Islet of Langerhans (tissue), 1 donor: Measurements from ENCODE around the gene SEMA4D.
A peak's percentile ranks its signal among the peaks of the same experiment; 100 is the strongest.
"Not testable (repeated sequence)": the region's sequence is repeated elsewhere in the genome, so short reads cannot be mapped to it uniquely, and the experiment has no call there.

Source experiments
- FAIRE-seq: peaks from one replicate; lab custom pipeline; 2011; peaks lifted over from hg19 to GRCh38; lab: Jason Lieb, UNC

SEMA4D gene

GRCh38 chr9:89383030-89383720, 114.7 kb downstream of the SEMA4D start:
- no peak for FAIRE-seq

DNA sequence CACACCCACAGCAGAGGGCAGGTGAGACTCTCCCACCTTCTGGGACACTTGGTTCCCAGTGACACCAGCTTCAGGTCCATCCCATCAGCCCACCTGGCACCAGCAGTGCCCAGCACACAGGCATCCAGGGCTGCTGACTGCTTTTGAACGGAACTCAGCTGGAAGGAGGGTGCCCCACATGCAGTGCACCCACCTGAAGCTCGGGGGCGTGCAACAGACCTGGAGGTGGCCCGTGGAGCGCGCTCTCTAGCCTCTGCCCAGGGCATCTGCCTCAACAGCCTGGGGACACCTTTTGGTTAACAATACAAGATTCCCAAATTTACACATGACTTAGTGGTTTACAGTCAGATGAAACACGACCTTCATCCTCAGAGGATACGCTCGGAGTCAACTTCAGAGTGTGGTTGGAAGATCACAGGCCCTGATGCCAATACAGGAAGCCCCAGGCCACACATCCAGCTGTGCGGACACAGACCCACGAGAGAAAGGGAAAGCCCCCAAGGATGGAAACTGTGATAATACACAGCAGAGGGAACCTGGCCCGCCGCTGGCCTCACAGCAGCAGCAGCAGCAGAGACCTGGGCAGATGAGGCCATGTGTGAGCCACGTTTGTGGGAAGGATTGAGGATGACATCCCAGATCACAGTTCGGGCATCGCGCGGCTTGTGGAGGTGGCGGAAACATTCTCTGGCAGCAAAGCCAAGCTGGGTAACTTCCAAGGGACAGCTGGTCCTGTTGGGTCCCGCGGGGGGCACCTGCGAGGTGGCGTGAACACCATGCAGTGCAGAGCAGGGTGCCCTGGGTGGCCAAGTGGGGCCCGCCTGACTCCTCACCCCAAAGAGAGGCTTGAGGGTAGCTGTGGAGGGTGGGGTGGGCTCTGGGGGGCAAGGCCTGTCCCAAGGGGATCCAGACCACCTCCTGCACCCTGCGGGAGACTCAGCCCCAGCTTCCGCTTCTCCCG, 115.6 kb downstream of the SEMA4D start:
- no peak for FAIRE-seq

- no peak for FAIRE-seq
Measured at GRCh38 chr9:89381308-89381609, 116.7 kb downstream of the SEMA4D start.

DNA sequence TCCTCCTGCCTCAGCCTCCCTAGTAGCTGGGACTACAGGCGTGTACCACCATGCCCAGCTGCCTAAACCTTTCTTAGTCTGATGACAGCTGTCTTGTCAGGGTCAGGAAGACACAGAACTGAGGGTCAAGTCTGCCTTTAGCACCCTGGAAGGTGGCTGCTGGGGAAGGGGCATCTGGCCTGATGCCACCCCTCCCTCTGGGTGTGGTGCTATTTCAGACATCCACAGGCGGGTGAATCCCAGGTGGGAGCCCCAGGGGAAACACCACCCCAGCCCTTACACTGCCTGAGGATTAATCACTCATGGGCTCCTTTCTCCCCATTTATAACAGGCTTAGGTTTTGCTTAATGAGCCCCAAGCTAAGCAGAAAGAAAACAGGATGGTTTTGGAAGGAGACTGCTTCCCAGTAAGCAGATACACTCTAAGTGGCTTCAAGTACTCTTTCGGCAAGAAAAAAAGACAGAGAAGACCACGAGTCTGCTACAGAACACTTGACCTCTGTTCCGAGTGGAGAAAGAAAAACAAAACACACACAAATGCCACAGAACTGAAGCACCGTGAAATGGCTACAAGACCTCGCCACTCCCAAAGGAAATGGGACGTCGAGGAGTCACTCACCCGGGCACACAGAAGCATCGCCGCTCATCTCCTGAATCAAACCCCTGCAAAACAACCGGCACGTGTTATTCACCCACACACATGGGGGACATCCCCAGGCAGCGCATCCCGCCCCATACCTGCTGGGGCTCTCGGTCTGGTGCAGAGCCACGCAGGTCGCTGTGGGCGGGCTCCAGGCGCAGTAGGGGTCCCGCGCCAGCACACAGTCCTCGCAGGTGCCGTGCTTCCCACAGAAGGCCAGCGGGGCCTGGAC, 117.2 kb downstream of the SEMA4D start:
- no peak for FAIRE-seq

- no peak for FAIRE-seq
Measured at GRCh38 chr9:89379508-89380115, 118.3 kb downstream of the SEMA4D start.

GRCh38 chr9:89379031-89379430, 118.9 kb downstream of the SEMA4D start:
- no peak for FAIRE-seq

DNA sequence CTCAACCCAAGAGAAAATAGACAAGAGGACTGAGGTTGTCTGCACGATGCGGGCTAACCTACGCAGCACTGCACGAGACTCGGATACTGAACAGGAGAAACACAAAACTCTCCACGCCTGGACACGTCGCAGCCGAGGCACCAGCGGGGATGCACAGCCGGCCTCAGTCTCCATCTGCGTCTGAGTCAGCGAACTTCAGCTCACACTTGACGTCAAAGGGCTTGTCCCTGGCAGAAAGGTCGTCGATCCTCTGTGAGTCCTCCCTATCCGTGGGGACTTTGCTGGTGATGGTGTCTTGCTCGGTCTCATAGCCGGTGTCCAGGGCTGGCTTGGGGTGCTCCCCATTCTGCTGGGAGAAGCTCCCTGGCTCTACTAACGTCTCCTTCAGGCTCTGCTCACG, 119.4 kb downstream of the SEMA4D start:
- no peak for FAIRE-seq

DNA sequence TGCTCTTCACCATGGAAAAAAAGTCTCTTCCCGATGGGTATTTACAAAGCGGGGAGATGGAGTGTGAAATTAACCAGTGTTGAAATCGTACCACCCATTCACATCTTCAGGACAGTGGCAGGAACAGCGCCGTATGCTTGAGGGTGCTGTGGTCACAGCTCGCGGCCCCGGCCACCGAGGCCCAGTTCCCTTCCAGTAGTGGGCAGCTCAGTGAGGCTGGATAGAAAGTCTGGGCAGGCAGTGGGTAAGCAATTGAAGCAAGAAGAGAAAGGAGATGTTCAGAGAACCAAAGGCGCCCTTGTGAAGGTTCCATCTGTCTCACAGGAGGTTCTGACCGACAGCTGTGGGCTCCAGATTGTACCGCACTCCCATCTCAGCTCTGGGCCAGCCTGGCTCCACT, 120.5 kb downstream of the SEMA4D start:
- no peak for FAIRE-seq

- FAIRE-seq: no peak
Measured at GRCh38 chr9:89376741-89377351, 121.1 kb downstream of the SEMA4D start.

DNA sequence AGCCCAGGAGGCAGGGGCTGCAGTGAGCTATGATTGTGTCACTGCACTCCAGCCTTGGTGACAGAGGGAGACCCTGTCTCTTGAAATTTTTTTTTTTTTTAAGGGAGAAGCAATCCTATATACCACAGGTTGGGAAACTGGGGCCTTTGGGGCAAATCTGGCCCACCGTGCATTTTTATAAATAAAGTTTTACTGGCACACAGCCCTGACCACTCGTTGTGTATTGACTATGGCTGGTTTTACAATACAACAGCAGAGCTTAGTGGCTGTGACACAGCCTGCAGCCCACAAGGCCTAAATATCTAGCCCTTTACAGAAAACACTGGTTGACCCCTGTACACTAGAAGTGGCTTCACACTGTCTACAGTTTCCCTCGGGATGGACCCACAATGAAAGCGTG, 121.6 kb downstream of the SEMA4D start:
- FAIRE-seq: no peak

GRCh38 chr9:89375191-89375760, 122.6 kb downstream of the SEMA4D start:
- FAIRE-seq: peak; percentile 43

GRCh38 chr9:89374176-89374575, 123.7 kb downstream of the SEMA4D start:
- no peak for FAIRE-seq

DNA sequence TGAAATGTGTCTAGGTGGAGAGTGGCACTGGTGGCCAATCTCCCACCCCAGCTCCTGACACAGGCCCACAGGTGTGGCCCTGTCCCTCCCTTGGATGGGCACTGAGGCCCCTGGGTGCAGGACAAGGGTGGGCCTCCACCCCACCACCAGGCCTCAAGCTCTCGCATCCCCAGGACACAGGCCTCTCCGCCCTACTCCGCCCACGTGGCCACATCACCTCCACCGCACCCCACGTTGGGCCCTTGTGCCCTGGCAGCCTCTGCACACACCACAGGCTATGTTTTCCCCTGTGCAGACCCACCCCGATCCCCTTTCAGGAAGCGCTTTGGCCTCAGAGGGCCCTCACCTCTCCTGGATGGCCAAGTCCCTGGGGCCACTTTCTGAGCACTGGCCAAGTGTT, 124.9 kb downstream of the SEMA4D start:
- no peak for FAIRE-seq

GRCh38 chr9:89372230-89372816, 125.6 kb downstream of the SEMA4D start:
- no peak for FAIRE-seq

GRCh38 chr9:89371791-89372190, 126.1 kb downstream of the SEMA4D start:
- FAIRE-seq: not testable (repeated sequence)

DNA sequence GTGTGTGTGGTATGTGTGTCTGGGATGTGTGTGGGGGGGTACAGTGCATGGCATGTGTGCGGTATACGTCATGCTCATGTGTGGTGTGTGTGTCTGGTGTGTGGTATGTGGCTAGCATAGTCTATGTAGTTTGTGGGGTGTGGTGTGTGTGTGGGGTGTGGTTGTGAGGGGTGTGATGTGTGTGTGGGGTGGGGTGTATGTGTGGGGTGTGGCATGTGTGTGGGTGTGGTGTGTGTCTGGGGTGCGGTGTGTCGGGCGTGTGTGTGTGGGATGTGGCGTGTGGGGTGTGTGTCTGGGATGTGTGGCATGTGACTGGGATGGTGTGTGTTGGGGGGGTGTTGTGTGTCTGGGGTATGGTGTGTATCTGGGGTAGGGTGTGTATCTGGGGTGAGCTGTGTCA, 127.3 kb downstream of the SEMA4D start:
- FAIRE-seq: no peak

GRCh38 chr9:89368978-89369377, 128.9 kb downstream of the SEMA4D start:
- no peak for FAIRE-seq

DNA sequence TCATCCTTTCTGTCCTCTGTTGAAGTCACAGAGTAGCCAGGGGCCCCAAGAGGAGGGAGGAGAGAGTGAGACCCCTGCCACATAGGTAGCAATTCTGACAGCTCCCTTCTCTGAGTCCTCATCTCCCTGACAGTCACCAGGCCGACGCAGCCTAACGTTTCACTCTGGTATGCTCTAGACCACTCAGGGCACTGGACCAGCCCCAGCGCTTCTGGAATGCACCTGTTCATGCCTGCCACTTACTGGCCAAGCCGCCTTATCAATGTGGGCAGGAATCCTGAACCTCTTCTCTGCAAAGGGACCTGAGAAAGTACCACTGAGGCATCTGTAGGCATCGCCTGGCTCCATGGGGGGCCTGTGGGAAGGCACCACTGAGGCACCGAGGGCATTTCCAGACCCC, 129.4 kb downstream of the SEMA4D start:
- FAIRE-seq: no peak

DNA sequence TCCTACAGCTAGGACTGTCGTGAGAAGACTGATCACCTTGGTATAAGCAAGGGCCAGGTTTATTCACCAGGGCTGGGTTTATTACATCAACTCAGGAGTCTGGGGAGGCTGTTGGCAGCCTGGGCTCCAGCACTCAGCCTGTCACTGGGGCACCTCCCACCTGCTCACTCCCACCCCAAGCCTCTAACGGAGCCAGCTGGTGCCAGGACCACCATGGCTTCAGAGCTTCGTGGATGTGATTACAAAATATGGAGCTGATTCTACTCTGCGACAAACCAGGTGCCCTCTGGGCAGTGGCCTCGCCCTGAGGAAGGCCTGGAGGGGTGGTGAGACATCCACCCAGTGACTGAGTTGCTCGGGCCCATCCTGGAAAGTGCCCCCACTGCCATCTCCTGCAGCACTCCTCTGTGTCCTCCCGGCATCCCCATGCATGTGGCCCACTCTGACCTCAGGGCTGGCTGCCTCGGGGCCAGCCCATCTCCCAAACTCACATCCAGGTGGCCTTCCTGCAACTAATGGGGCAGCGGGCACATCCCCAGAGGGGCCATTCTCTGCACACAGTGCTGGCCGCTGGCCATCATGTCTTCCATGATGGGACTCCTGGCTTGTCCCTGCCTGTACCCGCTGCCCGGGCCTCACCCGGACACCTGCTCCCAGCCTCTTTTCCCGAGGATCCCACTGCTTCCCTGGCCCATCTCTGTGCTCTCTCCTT, 130.0 kb downstream of the SEMA4D start:
- FAIRE-seq: no peak

DNA sequence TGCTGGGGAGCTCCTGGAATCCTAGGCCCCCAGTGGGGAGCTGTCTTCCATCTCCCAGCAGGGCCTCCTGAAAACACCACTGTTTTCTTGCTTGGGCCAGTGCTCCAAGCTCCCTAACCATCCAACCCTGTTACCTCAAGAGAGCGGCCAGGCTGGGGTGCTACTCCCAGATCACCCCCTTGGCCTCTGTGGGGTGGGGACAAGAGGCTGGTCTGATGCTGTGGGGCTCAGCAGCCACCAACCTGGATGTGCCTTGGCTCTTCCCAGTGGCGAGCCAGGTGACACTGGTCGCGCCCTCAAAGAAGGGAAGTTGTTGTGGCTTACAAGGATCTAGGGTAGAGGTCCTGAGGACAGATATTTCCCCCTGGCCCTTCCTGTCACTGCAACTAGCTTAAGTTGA, 130.6 kb downstream of the SEMA4D start:
- no peak for FAIRE-seq
